Glutamatergic neuron (in vitro differentiated cells): Measurements from ENCODE around the gene PEX14. TPM values are rescaled to one million over a fixed set of nuclear protein-coding genes. Genes with fewer than 3 reads are reported as not detected.

Experiments
- DNase-seq: peaks from one replicate; pipeline ENCODE4 v3.0.0; 2022
- H3K27ac Mint-ChIP-seq: one replicate; pipeline ENCODE4 v1.8.0; 2020; ENCODE audit warnings: mild to moderate bottlenecking, mixed read lengths, inconsistent platforms; ENCODE audit not compliant: unreplicated experiment
- H3K27me3 Mint-ChIP-seq: one replicate; pipeline ENCODE4 v1.8.0; 2020; ENCODE audit warnings: mild to moderate bottlenecking, moderate library complexity, mixed read lengths, inconsistent platforms; ENCODE audit not compliant: unreplicated experiment
- H3K36me3 Mint-ChIP-seq: one replicate; pipeline ENCODE4 v1.8.0; 2020; ENCODE audit warnings: mild to moderate bottlenecking, mixed read lengths, inconsistent platforms; ENCODE audit not compliant: unreplicated experiment
- H3K4me1 Mint-ChIP-seq: one replicate; pipeline ENCODE4 v1.8.0; 2020; ENCODE audit warnings: mild to moderate bottlenecking, low read depth, mixed read lengths, inconsistent platforms; ENCODE audit not compliant: unreplicated experiment
- H3K4me3 Mint-ChIP-seq: one replicate; pipeline ENCODE4 v1.8.0; 2020; ENCODE audit warnings: mild to moderate bottlenecking, mixed read lengths, inconsistent platforms; ENCODE audit not compliant: unreplicated experiment
- H3K9me3 Mint-ChIP-seq: one replicate; pipeline ENCODE4 v1.8.0; 2020; ENCODE audit warnings: mild to moderate bottlenecking, moderate library complexity, mixed read lengths, inconsistent platforms; ENCODE audit not compliant: unreplicated experiment
- CTCF ChIP-seq: fragments of 200-600 bp; sonication (generic); IDR thresholded peaks from one replicate; pipeline ENCODE4 v1.5.0; 2021; ENCODE audit not compliant: partially characterized antibody, unreplicated experiment
- total RNA-seq: library from RNA; stranded (reverse); fragmentation: NEBNext Ultra II Directional; extraction: Animal tissue kit (Norgen Biotek cat#: 25700); gene quantifications from one replicate; pipeline ENCODE4 v1.2.1, GENCODE V29; 2021; ENCODE audit not compliant: unreplicated experiment

PEX14 gene
- total RNA-seq, 1 donor from 2014 or later: 25.8 TPM

DNA sequence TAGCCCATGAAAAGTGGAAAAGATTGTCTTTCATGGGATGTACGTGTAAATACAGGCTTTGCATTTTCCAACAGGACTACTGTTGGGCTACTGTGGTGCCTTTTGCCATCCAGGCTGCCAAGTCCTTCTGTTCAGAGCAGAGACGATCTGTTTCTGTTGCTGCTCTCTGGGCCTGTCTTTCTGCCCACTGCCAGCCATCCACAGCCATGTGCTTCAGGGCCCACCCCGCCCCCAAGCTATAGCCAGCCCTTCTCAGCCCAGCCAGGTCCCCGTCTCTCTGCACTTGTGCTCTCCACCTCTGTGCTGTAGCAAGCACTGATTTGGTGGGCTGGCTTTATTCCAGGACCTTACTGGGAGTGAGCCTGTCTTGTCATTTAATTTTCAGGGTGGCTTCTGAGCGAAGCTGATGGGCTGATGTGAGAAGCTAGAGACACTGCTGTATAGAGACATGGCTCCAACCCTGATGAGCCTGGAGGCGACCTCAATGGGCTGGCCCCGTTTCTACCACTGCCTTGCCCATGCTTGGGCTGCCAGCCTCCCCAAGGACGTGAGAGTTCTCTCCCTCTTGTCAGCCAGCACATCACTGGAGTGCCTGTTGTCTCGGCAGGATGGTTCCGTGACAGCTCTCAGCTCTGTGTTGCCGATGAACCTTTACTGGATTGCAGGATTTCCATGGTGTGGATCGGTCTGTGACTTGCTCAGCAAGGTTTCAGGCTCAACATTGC, 137.8 kb downstream of the PEX14 start:
- Mint-ChIP-seq H3K4me1 (peaks cover 5% of the 10 kb centered on the region), H3K36me3 (no peaks in the 10 kb centered on the region), H3K9me3 (peaks cover 3% of the 10 kb centered on the region), H3K27ac (no peak overlapping the region), H3K4me3 (no peak overlapping the region), H3K27me3 (peaks cover 2% of the 10 kb centered on the region)
- no peak for DNase-seq
- TF ChIP-seq CTCF: no peak

- Mint-ChIP-seq H3K36me3 (no peaks in the 10 kb centered on the region), H3K9me3 (peaks cover 4% of the 10 kb centered on the region), H3K27me3 (peaks cover 3% of the 10 kb centered on the region), H3K4me1 (peaks cover 5% of the 10 kb centered on the region), H3K27ac (no peak overlapping the region), H3K4me3 (no peak overlapping the region)
- no peak for DNase-seq
- no peak for TF ChIP-seq CTCF
Observed at GRCh38 chr1:10613340-10613739, 138.6 kb downstream of the PEX14 start.

DNA sequence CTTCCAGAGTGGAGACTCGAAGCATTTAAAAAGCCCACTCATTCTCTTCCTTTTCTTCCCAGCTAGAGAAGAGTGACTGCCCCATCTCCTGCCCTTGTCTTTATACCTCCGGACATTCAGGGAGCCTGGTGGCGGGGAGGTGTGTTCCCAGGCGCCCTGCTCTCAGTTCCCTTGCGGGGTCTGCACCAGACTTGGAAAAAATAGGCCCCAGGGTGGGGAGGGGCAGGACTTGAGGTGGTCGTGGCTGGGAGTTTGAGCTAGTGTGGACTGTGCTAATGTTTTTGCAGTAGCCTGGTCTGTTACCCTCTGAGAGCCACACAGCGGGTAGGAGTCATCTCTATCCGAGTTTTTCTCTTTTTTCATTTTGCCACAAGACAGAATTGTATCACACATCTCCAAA, 139.1 kb downstream of the PEX14 start:
- H3K36me3 Mint-ChIP-seq: no peaks in the 10 kb centered on the region
- no peak for DNase-seq
- H3K27ac Mint-ChIP-seq: no peak overlapping the region
- peaks cover 5% of the 10 kb centered on the region for H3K4me1 Mint-ChIP-seq
- peaks cover 4% of the 10 kb centered on the region for H3K9me3 Mint-ChIP-seq
- no peak for TF ChIP-seq CTCF
- H3K27me3 Mint-ChIP-seq: peaks cover 3% of the 10 kb centered on the region
- no peak overlapping the region for H3K4me3 Mint-ChIP-seq

GRCh38 chr1:10614377-10615225, 139.9 kb downstream of the PEX14 start:
- DNase-seq: no peak
- no peak overlapping the region for H3K4me3 Mint-ChIP-seq
- no peak for TF ChIP-seq CTCF
- H3K4me1 Mint-ChIP-seq: peaks cover 5% of the 10 kb centered on the region
- H3K36me3 Mint-ChIP-seq: no peaks in the 10 kb centered on the region
- no peak overlapping the region for H3K27ac Mint-ChIP-seq
- peaks cover 4% of the 10 kb centered on the region for H3K9me3 Mint-ChIP-seq
- peaks cover 3% of the 10 kb centered on the region for H3K27me3 Mint-ChIP-seq

- Mint-ChIP-seq H3K9me3 (peaks cover 4% of the 10 kb centered on the region), H3K36me3 (no peaks in the 10 kb centered on the region), H3K27ac (no peak overlapping the region), H3K4me1 (peaks cover 5% of the 10 kb centered on the region), H3K4me3 (no peak overlapping the region), H3K27me3 (peaks cover 3% of the 10 kb centered on the region)
- no peak for TF ChIP-seq CTCF
- DNase-seq: no peak
Observed at GRCh38 chr1:10615332-10615731, 140.6 kb downstream of the PEX14 start.
